IPS-20b (cell line): ENCODE measurements around the gene COBLL1.

ENCODE experiments used
- H3K27ac ChIP-seq: one replicate; pipeline ENCODE4 v1.5.1; 2013; ENCODE audit warnings: low read length
- H3K27me3 ChIP-seq: 2 replicates; pipeline ENCODE4 v1.6.1; 2013; ENCODE audit warnings: mild to moderate bottlenecking, low read length, inconsistent platforms; ENCODE audit not compliant: insufficient read depth
- H3K36me3 ChIP-seq: 2 replicates; pipeline ENCODE4 v1.6.1; 2013; ENCODE audit warnings: low read depth, mild to moderate bottlenecking, inconsistent platforms, low read length, moderate library complexity; ENCODE audit not compliant: insufficient read depth
- H3K4me1 ChIP-seq: 2 replicates; pipeline ENCODE4 v1.6.1; 2013; ENCODE audit warnings: mild to moderate bottlenecking, control low read depth, inconsistent platforms, low read length, moderate library complexity; ENCODE audit not compliant: insufficient read depth
- H3K4me3 ChIP-seq: 2 replicates; pipeline ENCODE4 v1.5.1; 2013; ENCODE audit warnings: mild to moderate bottlenecking, low read length, inconsistent platforms
- H3K9ac ChIP-seq: 2 replicates; pipeline ENCODE4 v1.6.1; 2013; ENCODE audit warnings: low read depth, mild to moderate bottlenecking, inconsistent platforms, low read length, moderate library complexity
- H3K9me3 ChIP-seq: 2 replicates; pipeline ENCODE4 v1.6.1; 2013; ENCODE audit warnings: mild to moderate bottlenecking, low read depth, low read length, inconsistent platforms; ENCODE audit not compliant: insufficient read depth

COBLL1 gene

GRCh38 chr2:164779383-164780057, 62.1 kb downstream of the COBLL1 start:
- no peak overlapping the region for H3K27ac ChIP-seq
- no peaks in the 10 kb centered on the region for H3K36me3 ChIP-seq

DNA sequence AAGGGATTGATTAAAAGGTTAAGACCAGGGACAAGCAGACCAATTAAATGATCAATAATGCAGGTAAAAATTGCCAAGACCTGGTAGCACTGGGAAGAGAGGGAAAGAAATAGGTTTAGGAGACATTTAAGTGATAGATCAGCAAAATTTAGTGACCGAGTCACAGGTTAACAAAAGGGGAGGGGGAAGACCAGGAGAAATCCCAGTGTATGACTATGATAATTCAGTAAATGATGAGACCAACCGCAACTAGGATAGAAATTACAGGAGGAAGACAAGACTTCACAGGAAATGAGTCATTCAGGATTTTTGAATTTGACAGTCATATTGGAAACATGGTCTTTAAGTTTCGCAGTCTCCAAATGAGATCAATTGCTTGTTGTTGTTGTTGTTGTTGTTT, 62.9 kb downstream of the COBLL1 start:
- H3K36me3 ChIP-seq = no peaks in the 10 kb centered on the region
- H3K9ac ChIP-seq = no peak overlapping the region
- H3K9me3 ChIP-seq = no peaks in the 10 kb centered on the region
- no peak overlapping the region for H3K27ac ChIP-seq
- no peaks in the 10 kb centered on the region for H3K27me3 ChIP-seq
- no peak overlapping the region for H3K4me3 ChIP-seq
- no peaks in the 10 kb centered on the region for H3K4me1 ChIP-seq

More at GRCh38 chr2:164779383-164780057, 62.1 kb downstream of the COBLL1 start:
- Histone ChIP-seq H3K27me3 (no peaks in the 10 kb centered on the region), H3K4me3 (no peak overlapping the region), H3K4me1 (no peaks in the 10 kb centered on the region), H3K9ac (no peak overlapping the region), H3K9me3 (no peaks in the 10 kb centered on the region)

DNA sequence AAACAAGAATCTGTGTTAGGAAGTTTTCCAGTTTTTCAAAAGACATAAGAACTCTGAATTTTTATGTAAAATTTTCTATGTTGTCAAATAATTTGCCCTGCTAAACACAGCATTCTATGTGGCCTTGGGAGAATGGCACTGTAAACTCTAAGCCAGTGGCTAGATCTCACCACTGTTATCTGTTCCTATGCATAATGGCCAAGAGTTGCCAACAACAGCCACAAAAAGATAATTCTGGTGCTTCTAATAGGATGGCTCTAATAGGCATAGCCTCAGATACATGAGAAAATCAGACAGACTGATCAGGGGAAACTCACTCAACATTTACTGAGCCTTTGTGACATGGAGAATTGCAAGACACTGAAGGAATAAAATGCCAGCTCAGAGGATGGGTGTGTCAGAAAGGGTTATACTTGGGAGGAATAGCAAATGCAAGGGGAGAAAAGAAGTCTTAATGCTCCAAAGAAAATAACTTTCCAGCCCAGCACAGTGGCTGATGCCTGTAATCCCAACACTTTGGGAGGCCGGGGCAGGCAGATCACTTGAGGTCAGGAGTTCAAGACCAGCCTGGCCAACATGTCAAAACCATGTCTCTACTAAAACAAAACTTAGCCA, 63.7 kb downstream of the COBLL1 start:
- Histone ChIP-seq H3K4me1 (no peaks in the 10 kb centered on the region), H3K9ac (no peak overlapping the region), H3K27ac (no peak overlapping the region), H3K36me3 (no peaks in the 10 kb centered on the region), H3K27me3 (no peaks in the 10 kb centered on the region), H3K9me3 (no peaks in the 10 kb centered on the region), H3K4me3 (no peak overlapping the region)

- H3K36me3 ChIP-seq = no peaks in the 10 kb centered on the region
- no peak overlapping the region for H3K4me3 ChIP-seq
- H3K9me3 ChIP-seq = no peaks in the 10 kb centered on the region
- H3K9ac ChIP-seq = no peak overlapping the region
- no peak overlapping the region for H3K27ac ChIP-seq
- no peaks in the 10 kb centered on the region for H3K27me3 ChIP-seq
- no peaks in the 10 kb centered on the region; the same call in 1 of the 2 replicates for H3K4me1 ChIP-seq
Measured at GRCh38 chr2:164773635-164774034, 68.0 kb downstream of the COBLL1 start.

GRCh38 chr2:164773091-164773490, 68.5 kb downstream of the COBLL1 start:
- no peak overlapping the region for H3K9ac ChIP-seq
- no peaks in the 10 kb centered on the region for H3K9me3 ChIP-seq
- H3K4me3 ChIP-seq = no peak overlapping the region
- no peaks in the 10 kb centered on the region for H3K27me3 ChIP-seq
- H3K4me1 ChIP-seq = no peaks in the 10 kb centered on the region; the same call in 1 of the 2 replicates
- H3K36me3 ChIP-seq = no peaks in the 10 kb centered on the region
- H3K27ac ChIP-seq = no peak overlapping the region

DNA sequence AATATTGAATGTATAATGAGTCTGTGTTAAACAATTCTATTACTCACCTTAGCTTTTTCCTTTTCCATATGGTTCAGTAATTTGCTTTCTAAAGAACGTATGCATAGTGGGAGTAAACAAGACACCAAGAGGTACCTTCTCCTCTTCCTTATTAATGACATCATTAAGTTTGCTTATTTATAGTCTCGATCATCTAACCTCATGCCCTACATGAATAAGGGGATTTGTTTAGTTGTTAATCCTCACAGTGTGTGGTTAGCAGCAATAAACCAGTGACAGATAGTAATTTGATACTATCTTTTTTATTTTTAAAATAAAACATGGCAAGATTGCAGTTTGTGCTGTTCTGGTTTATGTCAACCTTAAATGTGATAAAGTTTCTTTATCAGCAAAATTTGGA, 69.7 kb downstream of the COBLL1 start:
- no peaks in the 10 kb centered on the region for H3K9me3 ChIP-seq
- no peaks in the 10 kb centered on the region; the same call in 1 of the 2 replicates for H3K4me1 ChIP-seq
- no peak overlapping the region for H3K27ac ChIP-seq
- H3K9ac ChIP-seq = no peak overlapping the region
- H3K27me3 ChIP-seq = no peaks in the 10 kb centered on the region
- no peak overlapping the region for H3K4me3 ChIP-seq
- no peaks in the 10 kb centered on the region for H3K36me3 ChIP-seq

DNA sequence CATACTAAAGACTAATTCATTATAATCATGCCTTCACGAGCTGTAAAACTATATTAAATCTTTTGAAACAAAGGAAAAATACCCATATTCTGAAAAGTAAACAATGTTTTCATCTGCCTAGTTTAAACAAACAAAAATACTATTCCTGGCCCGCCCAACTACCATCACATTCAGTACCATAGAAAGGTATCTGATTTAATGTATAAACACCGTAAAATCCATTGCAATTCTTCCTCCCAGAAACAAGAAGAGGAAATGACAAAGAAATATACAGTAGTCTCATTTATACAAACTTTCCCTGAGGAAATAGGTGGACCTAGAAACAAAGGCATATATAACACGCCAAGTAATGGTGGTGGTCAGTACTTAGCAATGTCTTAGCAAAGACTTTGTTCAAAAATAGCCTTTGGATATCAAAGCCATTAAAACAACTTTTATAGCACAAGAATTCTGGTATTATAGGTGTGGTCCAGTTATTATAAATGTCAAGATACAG, 71.2 kb downstream of the COBLL1 start:
- Histone ChIP-seq H3K4me3 (no peak overlapping the region), H3K9me3 (no peaks in the 10 kb centered on the region), H3K4me1 (no peaks in the 10 kb centered on the region; the same call in 1 of the 2 replicates), H3K9ac (no peak overlapping the region), H3K27ac (no peak overlapping the region), H3K36me3 (no peaks in the 10 kb centered on the region), H3K27me3 (no peaks in the 10 kb centered on the region)

DNA sequence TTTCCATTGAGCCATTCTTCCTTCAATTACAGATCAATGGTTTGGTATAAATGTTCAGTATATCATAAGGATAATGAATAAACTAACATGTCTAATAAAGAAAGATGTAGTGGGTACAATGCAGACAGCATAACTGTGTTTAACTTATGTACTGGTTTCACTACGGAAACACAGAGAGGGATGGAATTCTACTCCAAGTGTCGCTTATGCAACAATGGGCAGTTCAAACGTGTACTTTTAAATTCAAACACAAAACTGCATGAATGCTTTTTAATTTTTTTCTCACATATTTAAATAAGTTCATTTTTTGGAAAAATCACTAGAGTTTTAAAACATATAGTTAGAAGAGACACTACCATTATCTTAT, 74.7 kb downstream of the COBLL1 start:
- no peaks in the 10 kb centered on the region for H3K27me3 ChIP-seq
- H3K4me3 ChIP-seq = no peak overlapping the region
- H3K4me1 ChIP-seq = no peaks in the 10 kb centered on the region; the same call in 1 of the 2 replicates
- no peaks in the 10 kb centered on the region for H3K9me3 ChIP-seq
- H3K27ac ChIP-seq = no peak overlapping the region
- no peaks in the 10 kb centered on the region for H3K36me3 ChIP-seq
- H3K9ac ChIP-seq = no peak overlapping the region

- no peaks in the 10 kb centered on the region for H3K9me3 ChIP-seq
- no peaks in the 10 kb centered on the region for H3K36me3 ChIP-seq
- no peaks in the 10 kb centered on the region for H3K27me3 ChIP-seq
- no peak overlapping the region for H3K27ac ChIP-seq
- H3K4me3 ChIP-seq = no peak overlapping the region
- no peaks in the 10 kb centered on the region; the same call in 1 of the 2 replicates for H3K4me1 ChIP-seq
- H3K9ac ChIP-seq = no peak overlapping the region
Measured at GRCh38 chr2:164766216-164766953, 75.2 kb downstream of the COBLL1 start.

DNA sequence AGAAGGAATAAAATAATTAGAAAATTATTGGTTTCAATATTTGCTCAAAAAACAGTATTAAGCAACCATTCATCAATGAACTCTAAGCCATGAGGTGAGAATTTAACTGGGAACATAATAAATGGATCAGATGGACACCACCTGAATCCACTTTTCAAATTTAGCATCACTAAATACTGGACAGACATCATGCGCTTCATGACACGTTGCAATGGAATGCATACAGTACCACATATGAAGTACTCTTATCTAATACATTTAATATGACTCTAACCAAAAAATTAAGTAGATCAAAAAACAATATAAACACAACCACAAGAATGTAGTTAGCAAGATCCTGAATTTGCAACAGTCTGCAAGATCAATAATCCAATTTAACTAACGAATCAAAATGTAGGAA, 76.6 kb downstream of the COBLL1 start:
- H3K4me1 ChIP-seq = no peaks in the 10 kb centered on the region
- no peak overlapping the region for H3K9ac ChIP-seq
- H3K4me3 ChIP-seq = no peak overlapping the region
- no peak overlapping the region for H3K27ac ChIP-seq
- no peaks in the 10 kb centered on the region for H3K36me3 ChIP-seq
- H3K9me3 ChIP-seq = no peaks in the 10 kb centered on the region
- no peaks in the 10 kb centered on the region for H3K27me3 ChIP-seq

DNA sequence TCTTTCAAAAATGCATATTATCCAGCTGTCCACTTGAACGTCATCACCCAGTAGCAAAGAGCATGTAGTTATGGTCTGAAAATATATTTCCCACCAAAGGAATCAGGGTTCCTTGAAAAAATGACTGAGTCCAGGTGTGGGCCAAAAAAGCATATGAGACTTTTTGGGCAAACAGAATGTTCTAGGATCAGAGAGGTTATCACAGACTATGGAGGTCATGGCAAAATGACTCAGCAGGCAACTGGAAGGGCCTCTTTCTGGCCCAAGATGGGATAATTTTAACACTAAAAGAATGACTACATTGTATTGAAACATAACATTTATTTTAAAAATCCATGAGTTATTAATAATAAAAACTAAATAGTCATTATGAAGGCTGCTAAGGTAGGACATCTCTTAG, 77.1 kb downstream of the COBLL1 start:
- Histone ChIP-seq H3K9me3 (no peaks in the 10 kb centered on the region), H3K27ac (no peak overlapping the region), H3K36me3 (no peaks in the 10 kb centered on the region)

GRCh38 chr2:164763431-164763830, 78.2 kb downstream of the COBLL1 start:
- Histone ChIP-seq H3K9ac (no peak overlapping the region), H3K27me3 (no peaks in the 10 kb centered on the region)

More for the DNA sequence above, 77.1 kb downstream of the COBLL1 start:
- no peak overlapping the region for H3K9ac ChIP-seq
- H3K4me1 ChIP-seq = no peaks in the 10 kb centered on the region
- no peak overlapping the region for H3K4me3 ChIP-seq
- no peaks in the 10 kb centered on the region for H3K27me3 ChIP-seq

More at GRCh38 chr2:164763431-164763830, 78.2 kb downstream of the COBLL1 start:
- no peaks in the 10 kb centered on the region for H3K9me3 ChIP-seq
- no peak overlapping the region for H3K27ac ChIP-seq
- no peaks in the 10 kb centered on the region for H3K36me3 ChIP-seq
- H3K4me1 ChIP-seq = no peaks in the 10 kb centered on the region
- no peak overlapping the region for H3K4me3 ChIP-seq
